SK-N-MC (cell line): ENCODE results near the gene ADRB1.

Experiments
- EZH2 ChIP-seq: fragments of 200-600 bp; sonication (generic); IDR thresholded peaks from one replicate; pipeline ENCODE4 v1.6.1; 2017; ENCODE audit warnings: antibody characterized with exemption
- FOXP2 ChIP-seq: optimal IDR thresholded peaks from 2 replicates; pipeline ENCODE3; 2011; ENCODE audit warnings: mild to moderate bottlenecking, moderate library complexity; ENCODE audit not compliant: insufficient read depth; ENCODE audit errors: extremely low read length, control extremely low read depth
- POLR2AphosphoS5 ChIP-seq: IDR thresholded peaks from 2 replicates; pipeline ENCODE4 v1.6.1; 2012; ENCODE audit warnings: mild to moderate bottlenecking, low read depth, low read length, borderline replicate concordance

DNA sequence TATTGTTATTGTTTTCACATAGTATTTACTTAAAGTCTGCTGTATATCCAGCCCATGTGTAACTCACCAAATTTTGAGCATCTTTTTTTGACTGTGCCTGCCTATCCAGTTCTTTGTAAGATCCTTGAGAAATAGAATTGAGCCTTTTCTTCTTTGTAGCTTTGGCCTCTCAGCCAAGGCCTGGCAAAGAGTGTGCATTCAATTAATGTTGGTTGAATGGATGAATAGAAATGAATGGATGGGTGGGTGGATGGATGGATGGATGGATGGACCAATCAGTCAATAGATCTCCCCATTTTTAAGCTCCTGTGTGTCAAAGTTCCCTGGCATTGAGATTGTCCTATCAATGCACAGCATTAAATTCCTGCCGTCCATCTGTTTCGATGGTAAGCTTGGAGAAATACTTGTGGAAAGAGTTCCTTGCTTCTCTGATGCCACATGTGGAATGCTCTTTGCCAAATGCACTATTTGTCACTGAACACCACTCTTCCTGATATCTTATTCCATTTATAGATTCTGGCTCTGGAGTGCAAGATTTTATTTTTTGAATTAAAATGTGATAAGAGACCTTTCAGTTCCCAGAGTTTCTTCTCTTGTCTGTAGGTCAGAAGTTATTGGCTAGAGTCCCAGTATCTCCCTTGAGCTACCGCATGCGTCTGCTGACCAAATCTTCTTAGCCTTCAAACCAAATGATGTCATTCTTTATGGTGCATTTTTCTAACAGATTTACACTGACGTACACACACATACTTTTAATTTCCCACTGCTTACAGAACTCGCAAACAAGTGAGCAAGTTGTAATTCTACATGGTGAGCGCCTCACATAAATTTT lies 20.7 kb upstream of the ADRB1 start:
- TF ChIP-seq POLR2AphosphoS5: no peak
- no peak for TF ChIP-seq EZH2
- no peak for TF ChIP-seq FOXP2
